Glomerular visceral epithelial cell (primary cell): ENCODE results near the gene KCNC1.

ENCODE experiments used
- DNase-seq: peaks from one replicate; pipeline ENCODE4 v3.0.0-alpha.2; 2016; ENCODE audit errors: extremely low spot score

The KCNC1 gene

GRCh38 chr11:17716807-17717206, 17.8 kb upstream of the KCNC1 start:
- DNase-seq, result no peak

- DNase-seq, result no peak
Observed at GRCh38 chr11:17718015-17718414, 16.6 kb upstream of the KCNC1 start.

GRCh38 chr11:17718510-17718962, 16.0 kb upstream of the KCNC1 start:
- DNase-seq, result no peak

DNA sequence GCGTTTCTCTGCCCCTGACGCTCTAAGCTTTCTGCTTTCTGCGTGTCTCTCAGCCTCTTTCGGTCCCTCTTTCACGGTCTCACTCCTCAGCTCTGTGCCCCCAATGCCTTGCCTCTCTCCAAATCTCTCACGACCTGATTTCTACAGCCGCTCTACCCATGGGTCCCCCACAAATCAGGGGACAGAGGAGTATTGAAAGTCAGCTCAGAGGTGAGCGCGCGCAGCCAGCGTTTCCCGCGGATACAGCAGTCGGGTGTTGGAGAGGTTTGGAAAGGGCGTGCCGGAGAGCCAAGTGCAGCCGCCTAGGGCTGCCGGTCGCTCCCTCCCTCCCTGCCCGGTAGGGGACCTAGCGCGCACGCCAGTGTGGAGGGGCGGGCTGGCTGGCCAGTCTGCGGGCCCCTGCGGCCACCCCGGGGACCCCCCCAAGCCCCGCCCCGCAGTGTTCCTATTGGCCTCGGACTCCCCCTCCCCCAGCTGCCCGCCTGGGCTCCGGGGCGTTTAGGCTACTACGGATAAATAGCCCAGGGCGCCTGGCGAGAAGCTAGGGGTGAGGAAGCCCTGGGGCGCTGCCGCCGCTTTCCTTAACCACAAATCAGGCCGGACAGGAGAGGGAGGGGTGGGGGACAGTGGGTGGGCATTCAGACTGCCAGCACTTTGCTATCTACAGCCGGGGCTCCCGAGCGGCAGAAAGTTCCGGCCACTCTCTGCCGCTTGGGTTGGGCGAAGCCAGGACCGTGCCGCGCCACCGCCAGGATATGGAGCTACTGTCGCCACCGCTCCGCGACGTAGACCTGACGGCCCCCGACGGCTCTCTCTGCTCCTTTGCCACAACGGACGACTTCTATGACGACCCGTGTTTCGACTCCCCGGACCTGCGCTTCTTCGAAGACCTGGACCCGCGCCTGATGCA, 15.3 kb upstream of the KCNC1 start, which contains the start of gene MYOD1:
MYOD1 (plus strand) TSS at position 544 of the 910 bp plus-strand sequence; CDS start at position 756, 212 bp downstream.
- no peak for DNase-seq

GRCh38 chr11:17719938-17720795, 14.4 kb upstream of the KCNC1 start:
- no peak for DNase-seq

DNA sequence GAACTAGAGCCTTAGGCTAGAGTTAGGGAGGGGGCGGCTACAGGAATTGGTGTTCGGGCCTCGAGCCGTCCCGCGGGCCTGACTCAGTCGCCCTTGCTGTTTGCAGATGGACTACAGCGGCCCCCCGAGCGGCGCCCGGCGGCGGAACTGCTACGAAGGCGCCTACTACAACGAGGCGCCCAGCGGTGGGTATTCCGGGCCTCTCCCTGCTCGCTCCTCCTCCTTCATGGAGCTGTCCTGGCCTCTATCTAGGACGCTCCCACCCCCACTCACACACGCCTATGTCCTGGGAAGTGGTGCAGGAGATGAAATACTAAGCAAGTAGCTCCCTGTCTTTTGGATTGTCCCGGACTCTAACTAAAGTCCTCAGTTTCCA, 13.8 kb upstream of the KCNC1 start:
- DNase-seq, result no peak

GRCh38 chr11:17721242-17721999, 13.2 kb upstream of the KCNC1 start:
- DNase-seq, result no peak

- DNase-seq, result peak; percentile 8
Observed at GRCh38 chr11:17722000-17722643, 12.5 kb upstream of the KCNC1 start.

DNA sequence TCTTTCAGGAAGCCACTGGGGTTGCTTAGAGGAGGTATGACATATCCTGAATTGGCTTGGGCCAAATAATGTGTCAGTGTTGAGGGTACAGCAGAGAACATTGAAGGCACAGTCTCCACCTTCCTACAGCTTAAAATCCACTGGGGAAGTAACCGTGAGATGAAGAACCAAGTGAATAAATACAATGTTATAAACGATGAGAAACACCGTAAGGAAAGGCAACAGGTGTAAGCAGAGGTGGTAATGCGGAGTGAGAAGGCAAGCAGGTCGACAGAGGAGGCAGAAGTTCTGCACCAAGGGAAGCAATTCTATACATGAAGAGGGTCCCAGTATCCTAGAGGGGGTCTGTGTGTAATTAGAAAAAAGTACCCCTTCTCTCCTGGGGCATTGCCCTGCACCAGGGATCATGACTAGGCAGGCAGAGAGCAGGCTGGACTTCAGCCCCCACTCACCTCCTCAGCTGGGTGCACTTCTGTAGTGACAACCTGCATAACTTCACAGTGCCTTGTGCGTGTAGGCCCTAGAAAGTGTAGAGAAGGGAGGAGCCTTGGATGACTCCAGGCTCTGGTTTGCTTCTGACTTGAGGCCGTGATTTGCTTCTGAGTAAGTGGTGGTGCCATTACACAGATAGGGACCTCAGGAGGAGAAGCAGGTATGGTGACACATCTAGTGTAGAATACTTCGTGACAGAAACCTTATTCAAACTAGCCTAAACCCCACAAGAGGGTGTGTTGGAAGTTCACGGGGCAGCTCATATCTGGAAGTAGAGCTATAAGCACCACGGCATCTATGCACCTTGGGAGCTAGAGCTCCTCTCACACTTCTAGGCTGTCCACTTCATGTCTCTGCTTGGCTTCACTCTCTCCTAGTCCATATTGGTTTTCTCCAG, 10.3 kb upstream of the KCNC1 start:
- DNase-seq, result no peak

DNA sequence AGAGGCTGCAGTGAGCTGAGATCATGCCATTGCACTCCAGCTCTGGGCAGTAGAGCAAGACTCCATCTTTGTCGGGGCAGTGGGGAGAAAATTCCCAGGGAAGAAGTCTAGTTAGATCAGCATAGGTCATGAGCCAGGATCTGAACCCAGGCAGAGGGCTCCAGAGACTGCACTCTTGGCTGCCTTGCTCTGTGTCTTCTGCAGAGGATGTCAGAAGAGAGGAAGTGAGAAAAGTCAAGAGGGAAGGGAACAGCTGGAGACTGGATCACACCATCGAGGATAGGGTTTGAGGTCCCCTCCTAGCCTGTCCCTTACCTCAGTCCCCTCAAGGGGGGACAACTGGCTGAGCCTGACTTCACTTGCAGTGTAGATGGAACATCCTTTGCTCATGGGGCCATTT, 9.4 kb upstream of the KCNC1 start:
- no peak for DNase-seq

GRCh38 chr11:17730137-17730536, 4.4 kb upstream of the KCNC1 start:
- no peak for DNase-seq

DNA sequence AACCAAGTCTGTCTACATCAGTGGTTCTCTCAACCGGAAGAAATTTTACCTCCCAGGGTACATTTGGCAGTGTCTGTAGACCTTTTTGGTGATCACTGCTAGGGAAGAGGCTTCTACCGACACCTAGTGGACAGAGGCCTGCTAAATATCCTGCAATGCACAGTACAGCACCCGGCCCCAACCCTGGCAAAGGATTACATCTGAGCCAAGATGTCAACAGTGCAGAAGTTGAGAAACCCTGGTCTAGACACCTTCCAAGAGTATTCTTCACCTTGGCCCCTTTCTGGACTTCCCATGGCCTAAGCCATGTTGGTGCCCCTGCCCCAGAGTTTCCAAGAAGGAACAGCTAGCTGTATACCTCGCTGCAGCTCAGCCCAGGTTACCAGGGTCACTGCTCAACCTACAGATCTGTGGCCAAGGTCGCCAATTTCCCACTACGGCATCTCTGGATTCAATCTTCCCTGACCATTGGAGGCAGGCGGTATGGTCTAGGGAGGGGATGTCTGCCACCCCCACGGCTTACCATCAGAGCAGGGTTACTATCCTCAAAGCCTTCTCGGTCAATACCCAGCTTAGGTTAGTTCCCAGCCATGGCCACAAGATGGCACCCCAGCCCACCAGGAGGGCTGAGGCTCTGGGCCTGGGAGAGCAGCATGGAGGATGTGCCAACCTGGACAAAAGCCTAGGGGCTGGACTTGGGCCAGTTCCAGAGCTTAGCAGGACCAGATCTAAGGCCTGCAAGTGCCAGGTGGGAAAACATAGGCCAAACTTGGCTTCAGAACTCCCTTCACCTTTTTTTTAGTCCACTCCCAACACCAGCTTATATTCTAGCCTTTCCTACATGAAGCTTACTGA, 3.7 kb upstream of the KCNC1 start:
- peak; percentile 73 for DNase-seq

GRCh38 chr11:17733261-17733660, 1.3 kb upstream of the KCNC1 start:
- DNase-seq, result no peak

DNA sequence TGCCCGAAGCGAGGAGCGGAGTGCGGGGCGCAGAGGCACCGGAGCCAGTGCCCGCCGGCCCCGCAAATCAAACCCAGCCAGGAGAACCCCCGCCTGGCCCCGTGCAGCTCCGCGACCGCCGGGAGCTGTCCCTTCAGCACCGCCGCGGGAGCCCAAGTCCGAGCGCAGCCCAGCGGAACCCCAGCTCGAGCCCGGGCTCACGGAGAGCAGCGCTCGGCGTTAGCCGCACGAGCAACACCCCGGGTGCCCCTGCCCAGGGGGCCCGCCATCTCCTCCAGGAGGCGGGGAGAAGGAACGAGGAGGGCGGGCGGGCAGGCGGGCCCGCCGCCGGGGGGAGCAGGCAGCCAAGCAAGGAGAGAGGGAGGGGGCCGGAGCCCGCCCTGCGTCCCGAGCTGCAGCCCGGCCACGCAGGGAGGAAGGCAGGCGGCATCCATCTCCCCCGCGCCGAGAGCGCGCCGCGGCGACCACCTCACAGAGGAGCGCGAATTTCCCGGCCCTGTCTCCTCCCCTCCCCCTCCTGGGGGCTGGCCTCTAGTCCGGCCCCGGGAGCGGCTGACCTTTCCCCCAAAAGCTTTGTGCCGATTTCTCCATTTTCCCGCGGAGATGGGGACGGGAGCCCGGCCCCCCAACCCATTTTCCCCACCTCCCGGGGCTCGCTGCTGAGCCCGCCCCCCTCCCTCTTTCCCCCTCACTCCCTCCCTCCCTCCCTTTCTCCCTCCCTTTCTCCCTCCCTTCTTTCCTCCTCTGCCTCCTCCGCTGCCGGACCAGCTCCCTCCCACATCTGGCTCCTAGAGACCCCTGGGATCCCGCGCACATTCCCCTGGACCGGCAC, 621 bp downstream of the KCNC1 start:
- peak; percentile 57 for DNase-seq

DNA sequence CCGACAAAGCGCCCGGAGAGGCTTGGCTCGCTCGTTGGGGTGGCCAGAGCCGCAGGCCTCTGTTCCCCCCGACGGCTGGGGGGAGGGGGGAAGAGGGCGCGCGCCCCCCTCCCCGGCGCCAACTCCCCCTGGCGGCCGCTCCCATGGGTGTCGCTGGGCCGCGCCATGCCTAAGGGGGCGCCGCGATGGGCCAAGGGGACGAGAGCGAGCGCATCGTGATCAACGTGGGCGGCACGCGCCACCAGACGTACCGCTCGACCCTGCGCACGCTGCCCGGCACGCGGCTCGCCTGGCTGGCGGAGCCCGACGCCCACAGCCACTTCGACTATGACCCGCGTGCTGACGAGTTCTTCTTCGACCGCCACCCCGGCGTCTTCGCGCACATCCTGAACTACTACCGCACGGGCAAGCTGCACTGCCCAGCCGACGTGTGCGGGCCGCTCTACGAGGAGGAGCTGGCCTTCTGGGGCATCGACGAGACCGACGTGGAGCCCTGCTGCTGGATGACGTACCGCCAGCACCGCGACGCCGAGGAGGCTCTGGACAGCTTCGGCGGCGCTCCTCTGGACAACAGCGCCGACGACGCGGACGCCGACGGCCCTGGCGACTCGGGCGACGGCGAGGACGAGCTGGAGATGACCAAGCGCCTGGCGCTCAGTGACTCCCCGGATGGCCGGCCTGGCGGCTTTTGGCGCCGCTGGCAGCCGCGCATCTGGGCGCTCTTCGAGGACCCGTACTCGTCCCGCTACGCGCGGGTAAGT, 1.4 kb downstream of the KCNC1 start:
- no peak for DNase-seq

GRCh38 chr11:17736579-17736893, 2.0 kb downstream of the KCNC1 start:
- DNase-seq, result no peak

GRCh38 chr11:17736930-17737817, 2.6 kb downstream of the KCNC1 start:
- no peak for DNase-seq
